ENCODE results near the gene GART.
"Not testable (repeated sequence)": the region's sequence is repeated elsewhere in the genome, so short reads cannot be mapped to it uniquely, and the experiment has no call there.

Gene GART

DNA sequence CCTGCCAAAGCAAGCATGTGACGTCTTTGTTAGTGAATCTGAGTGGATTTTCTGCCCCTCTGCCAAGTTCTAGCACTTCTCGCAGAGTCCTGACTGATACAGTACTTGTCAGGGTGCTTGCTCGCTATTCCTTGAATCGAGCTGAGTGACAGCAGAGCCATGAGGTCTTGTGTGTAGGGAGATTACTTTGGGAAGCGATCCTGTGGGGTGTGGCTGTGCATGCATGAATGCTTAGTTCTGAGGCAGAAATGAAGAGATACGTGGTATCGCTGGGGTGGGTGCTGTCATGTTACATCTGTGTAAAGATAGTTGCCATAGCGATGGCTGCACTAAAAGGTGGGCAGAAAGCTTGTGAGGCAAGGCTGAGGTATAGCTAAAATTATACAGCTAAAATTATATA, 31.1 kb downstream of the GART start:
- DNase-seq (ENCODE audit: low spot score in 2 of 2) (no peak), ATAC-seq (no peak)
- Mint-ChIP-seq H3K9me3 (no peaks in the 10 kb centered on the region), H3K27ac (no peak overlapping the region), H3K4me3 (no peak overlapping the region), H3K4me1 (peaks cover 7% of the 10 kb centered on the region), H3K36me3 (peaks cover 99% of the 10 kb centered on the region)

DNA sequence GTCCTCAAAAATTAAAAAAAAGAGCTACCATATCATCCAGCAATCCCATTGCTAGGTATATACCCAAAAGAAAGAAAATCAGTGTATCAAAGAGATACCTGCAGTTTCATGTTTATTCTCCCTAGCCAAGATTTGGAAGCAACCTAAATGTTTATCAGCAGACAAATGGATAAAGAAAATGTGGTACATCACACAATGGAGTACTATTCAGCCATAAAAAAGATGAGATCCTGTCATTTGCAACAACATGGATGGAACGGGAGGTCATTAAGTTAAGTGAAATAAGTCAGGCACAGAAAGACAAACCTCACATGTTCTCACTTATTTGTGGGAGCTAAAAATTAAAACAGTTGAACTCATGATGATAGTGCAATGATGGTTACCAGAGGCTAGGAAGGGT, 34.9 kb downstream of the GART start:
- H3K4me3 Mint-ChIP-seq; ATAC-seq; DNase-seq (ENCODE audit: low spot score in 2 of 2); H3K27ac Mint-ChIP-seq; H3K4me1 Mint-ChIP-seq; H3K9me3 Mint-ChIP-seq: not testable (repeated sequence)
- peaks cover 98% of the 10 kb centered on the region for H3K36me3 Mint-ChIP-seq

DNA sequence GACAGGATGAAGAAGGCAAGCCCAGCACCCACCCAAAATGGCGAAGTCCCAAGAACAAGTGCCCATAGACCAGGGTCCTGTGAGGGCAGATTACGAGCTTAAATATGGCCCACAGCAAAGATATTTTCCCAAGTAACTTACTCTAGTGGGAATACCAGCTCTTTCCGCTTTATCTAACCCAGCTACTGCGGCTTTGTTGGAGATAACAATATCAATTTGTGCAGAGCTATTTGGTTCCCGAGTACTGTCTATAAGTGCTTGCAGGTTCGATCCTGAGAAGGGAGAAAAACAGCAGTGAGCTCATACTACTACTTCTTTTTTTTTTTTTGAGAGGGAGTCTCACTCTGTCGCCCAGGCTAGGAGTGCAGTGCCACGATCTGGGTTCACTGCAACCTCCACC, 36.1 kb downstream of the GART start:
- peaks cover 88% of the 10 kb centered on the region for H3K36me3 Mint-ChIP-seq
- no peak for DNase-seq (ENCODE audit: low spot score in 2 of 2)
- H3K4me1 Mint-ChIP-seq, result no peaks in the 10 kb centered on the region
- ATAC-seq, result no peak
- no peak overlapping the region for H3K27ac Mint-ChIP-seq
- no peak overlapping the region for H3K4me3 Mint-ChIP-seq
- no peaks in the 10 kb centered on the region for H3K9me3 Mint-ChIP-seq

DNA sequence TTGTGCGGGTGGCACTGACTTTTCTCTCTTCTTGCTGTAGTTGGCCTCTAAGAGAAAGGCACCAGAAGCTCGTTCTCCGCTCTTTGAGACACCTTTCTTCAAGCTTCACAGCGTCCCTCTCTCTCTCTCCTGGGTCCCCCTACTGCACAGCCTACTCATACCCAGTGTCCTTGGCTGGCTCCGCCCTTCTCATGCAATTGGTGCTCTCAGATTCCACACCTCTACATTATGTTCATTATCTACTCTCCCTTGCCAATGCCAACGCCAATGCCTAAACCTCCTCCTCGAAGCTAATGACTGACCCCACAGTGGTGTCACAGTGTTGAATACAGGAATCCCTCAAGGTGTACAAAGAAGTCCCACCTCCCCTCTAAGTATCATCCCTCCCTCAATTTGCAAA, 45.6 kb downstream of the GART start:
- Mint-ChIP-seq H3K4me3 (no peak overlapping the region), H3K36me3 (peaks cover 1% of the 10 kb centered on the region), H3K9me3 (no peaks in the 10 kb centered on the region), H3K4me1 (peaks cover 8% of the 10 kb centered on the region), H3K27ac (no peak overlapping the region)
- no peak for ATAC-seq
- DNase-seq (ENCODE audit: low spot score in 2 of 2), result no peak

DNA sequence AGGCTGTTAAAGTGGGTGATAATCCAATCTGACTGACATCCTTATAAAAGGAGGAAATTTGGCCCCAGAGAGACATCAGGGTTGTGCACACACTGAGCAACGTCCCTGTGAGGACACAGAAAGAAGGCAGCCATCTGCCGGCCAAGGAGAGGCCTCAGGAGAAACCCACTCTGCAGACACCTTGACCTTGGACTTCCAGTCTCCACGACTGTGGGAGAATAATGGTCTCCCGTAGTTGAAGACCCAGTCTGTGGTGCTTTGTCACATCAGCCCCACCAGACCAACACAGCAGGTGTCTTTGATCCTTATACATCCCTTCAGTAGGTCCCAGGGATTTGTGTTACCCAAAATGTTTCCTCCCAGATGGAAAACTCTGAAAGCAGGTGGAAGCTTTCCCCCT, 46.2 kb downstream of the GART start:
- no peak for ATAC-seq
- Mint-ChIP-seq H3K36me3 (peaks cover 6% of the 10 kb centered on the region), H3K4me3 (no peak overlapping the region), H3K4me1 (peaks cover 9% of the 10 kb centered on the region), H3K9me3 (no peaks in the 10 kb centered on the region), H3K27ac (no peak overlapping the region)
- DNase-seq (ENCODE audit: low spot score in 2 of 2), result no peak

DNA sequence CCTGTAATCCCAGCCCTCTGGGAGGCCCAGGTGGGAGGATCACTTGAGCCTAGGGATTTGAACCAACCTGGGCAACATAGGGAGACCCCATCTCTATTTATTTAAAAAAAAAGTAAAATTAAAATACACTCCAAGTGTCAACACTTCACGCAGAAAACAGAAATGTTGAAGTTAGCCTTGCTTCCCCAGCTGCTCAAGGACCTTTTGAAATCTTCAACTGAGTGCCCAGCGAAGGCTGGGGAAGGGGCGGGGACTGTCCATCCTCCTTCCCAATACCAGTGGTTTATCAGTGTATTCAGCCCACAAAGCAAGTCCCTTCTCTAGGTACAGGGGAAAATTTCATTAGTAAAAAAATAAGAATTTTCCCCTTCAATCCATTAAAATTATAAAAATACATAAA, 48.2 kb downstream of the GART start:
- H3K4me1 Mint-ChIP-seq, result peaks cover 9% of the 10 kb centered on the region
- H3K4me3 Mint-ChIP-seq, result no peak overlapping the region

DNA sequence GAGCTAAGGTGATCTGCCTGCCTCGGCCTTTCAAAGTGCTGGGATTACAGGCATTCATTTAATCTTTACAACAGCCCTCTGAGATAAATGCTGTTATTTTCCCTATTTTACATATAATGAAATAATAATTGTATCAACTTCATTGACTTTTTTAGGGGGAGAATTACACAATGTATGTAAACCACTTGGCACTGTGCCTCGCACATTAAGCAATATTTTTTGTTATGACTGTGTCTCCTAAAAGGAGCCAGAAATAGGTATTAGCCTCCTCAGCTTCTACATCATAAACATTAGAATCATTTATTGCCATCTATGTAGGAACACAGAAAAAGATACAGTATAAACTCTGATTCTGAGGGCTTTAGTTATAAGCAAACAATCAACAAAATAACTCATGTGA, 49.3 kb downstream of the GART start:
- DNase-seq (ENCODE audit: low spot score in 2 of 2) (no peak), ATAC-seq (no peak)
- H3K4me1 Mint-ChIP-seq, result peaks cover 9% of the 10 kb centered on the region
- no peak overlapping the region for H3K27ac Mint-ChIP-seq
- peaks cover 6% of the 10 kb centered on the region for H3K36me3 Mint-ChIP-seq
- H3K9me3 Mint-ChIP-seq, result no peaks in the 10 kb centered on the region
- H3K4me3 Mint-ChIP-seq, result peak overlapping the region; percentile 73

More for the DNA sequence above, 48.2 kb downstream of the GART start:
- peaks cover 6% of the 10 kb centered on the region for H3K36me3 Mint-ChIP-seq
- DNase-seq (ENCODE audit: low spot score in 2 of 2), result no peak
- H3K9me3 Mint-ChIP-seq, result no peaks in the 10 kb centered on the region
- H3K27ac Mint-ChIP-seq, result no peak overlapping the region
- no peak for ATAC-seq

DNA sequence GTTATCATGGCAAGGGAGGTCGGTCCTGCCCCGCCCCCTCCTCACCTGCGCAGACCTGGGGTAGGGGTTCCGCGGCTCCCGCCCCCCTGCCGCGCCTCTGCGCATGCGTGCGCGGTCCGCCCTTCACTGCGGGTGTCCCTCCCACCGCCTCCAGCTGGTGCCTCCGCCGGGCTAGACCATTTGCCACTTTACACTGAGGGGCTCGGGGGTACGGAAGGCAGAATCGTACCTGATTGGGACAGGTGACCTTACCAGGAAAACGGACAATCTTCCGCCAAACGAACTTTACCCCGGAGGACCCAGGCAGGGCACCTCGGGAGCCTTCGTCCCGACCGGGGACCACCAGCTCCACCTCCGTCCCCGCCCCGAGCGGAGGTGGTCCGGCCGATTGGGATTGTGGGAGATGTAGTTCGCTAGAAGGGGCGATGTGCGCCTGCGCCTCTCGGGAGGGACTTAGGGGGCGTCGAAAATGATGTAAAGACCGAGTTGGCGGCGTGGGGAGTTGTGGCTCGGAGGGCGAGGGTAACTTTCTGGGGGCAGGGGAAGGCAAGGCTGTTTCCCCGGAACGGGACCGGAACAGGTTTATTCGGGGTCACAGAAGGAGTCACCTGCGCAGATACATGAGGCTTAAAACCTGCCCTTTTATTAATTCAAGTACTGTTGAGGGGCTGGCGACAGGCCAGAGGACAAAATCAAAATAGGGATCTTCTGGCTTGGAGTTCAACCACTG, 50.4 kb downstream of the GART start, which contains the start of gene DNAJC28:
Gene DNAJC28, minus strand, starts transcription at position 344 of the 730 bp plus-strand sequence. CDS start 2,323 bp downstream, outside the sequence.
- Mint-ChIP-seq H3K4me3 (peak within 1 kb of the TSS; percentile 73), H3K36me3 (peaks cover 6% of the 10 kb centered on the region), H3K4me1 (peaks cover 9% of the 10 kb centered on the region), H3K27ac (peak within 1 kb of the TSS; percentile 60), H3K9me3 (no peaks in the 10 kb centered on the region)
- peak; percentile 94 to 99 for DNase-seq (ENCODE audit: low spot score in 2 of 2)
- ATAC-seq, result peak; percentile 98

DNA sequence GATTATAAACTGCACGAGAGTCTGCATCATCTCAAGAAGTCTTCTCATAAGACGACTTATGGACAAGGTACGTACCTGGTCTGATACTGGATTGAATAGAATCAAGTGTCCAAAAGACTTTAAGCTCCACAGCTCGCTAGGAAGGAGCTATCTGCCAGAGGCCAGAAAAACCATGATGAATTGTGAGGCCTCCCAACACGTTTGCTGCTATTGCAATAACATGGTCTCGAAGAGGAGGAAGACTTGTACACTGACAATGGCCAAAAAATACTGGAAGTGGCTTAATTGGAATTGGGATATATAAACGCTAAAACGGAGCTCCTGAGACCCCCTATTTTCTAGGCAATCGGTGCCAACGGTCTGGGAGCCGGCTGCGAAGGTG, 50.9 kb downstream of the GART start:
- Mint-ChIP-seq H3K36me3 (peaks cover 6% of the 10 kb centered on the region), H3K4me1 (peaks cover 9% of the 10 kb centered on the region), H3K9me3 (no peaks in the 10 kb centered on the region), H3K4me3 (peak overlapping the region; percentile 73), H3K27ac (peak overlapping the region; percentile 60)
- DNase-seq (ENCODE audit: low spot score in 2 of 2), result no peak
- no peak for ATAC-seq

DNA sequence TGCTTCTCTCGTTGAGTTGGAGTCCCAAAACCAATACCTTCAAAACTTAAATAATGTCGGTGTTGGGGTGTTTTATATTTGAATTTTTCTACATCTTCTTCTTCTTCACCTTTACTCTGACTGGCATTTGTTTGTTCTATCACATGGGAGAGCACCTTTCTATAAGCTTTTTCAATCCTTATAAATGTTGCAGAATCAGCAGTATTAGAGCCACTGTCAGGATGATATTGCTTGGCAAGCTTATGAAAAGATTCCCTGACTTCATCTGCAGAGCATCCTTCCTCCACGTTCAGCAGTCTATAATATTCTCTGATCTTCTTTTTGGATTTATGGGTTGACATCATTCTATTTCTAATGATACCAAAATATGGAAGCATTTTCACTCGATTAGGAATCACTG, 53.0 kb downstream of the GART start:
- ATAC-seq (no peak), DNase-seq (ENCODE audit: low spot score in 2 of 2) (no peak)
- H3K4me3 Mint-ChIP-seq, result no peak overlapping the region

DNA sequence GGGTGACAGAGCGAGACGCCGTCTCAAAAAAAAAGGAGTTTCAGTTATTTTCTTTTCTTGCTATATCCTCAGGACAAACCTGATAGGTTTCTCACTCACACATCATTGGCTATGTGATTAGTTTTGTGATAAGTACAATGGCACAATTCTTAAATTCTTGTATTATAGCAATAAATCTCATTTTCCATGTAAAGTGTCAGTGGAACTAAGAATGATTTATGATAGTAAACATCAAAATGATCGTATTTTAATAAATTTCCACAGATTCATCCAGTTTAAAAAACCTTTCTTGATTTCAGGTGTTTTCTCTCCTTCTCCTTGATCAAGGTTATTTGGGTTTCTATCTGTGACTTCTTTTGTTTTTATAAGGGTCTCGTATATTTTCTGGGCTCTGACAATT, 53.9 kb downstream of the GART start:
- ATAC-seq (no peak), DNase-seq (ENCODE audit: low spot score in 2 of 2) (no peak)
- Mint-ChIP-seq H3K4me3 (no peak overlapping the region), H3K9me3 (no peaks in the 10 kb centered on the region), H3K27ac (no peak overlapping the region), H3K36me3 (peaks cover 6% of the 10 kb centered on the region), H3K4me1 (peaks cover 9% of the 10 kb centered on the region)

More for the DNA sequence above, 53.0 kb downstream of the GART start:
- Mint-ChIP-seq H3K36me3 (peaks cover 6% of the 10 kb centered on the region), H3K4me1 (peaks cover 9% of the 10 kb centered on the region), H3K9me3 (no peaks in the 10 kb centered on the region), H3K27ac (no peak overlapping the region)

DNA sequence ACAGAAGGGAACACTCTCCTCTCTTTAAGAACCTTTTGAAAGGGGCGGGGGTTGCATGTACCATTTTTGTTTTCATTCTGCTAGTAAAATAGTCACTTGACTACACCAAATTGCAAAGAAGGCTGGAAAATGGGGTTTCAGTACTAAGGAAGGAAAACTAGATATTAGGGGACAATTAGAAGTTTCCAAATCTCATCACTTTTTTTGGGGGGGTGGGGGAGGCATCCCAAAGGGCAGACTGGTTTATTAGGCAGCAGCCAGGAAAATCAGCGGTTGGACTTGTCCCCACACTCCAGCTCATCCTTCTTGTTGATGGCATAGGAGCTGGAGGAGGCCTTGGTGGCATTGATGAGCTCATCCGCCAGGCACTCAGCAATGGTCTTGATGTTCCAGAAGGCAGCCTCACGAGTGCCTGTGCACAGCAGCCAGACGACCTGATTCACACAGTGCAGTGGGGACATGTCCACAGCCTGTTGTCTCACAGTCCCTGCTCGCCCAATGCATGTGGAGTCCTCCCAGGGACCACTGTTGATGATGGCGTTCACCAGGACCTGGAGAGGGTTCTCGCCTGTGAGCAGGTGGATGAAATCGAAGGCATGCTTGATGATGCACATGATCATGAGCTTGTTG, 60.5 kb downstream of the GART start:
- H3K36me3 Mint-ChIP-seq, result no peaks in the 10 kb centered on the region
- ATAC-seq (no peak), DNase-seq (ENCODE audit: low spot score in 2 of 2) (no peak)
- peak overlapping the region; percentile 80 for H3K4me3 Mint-ChIP-seq
- H3K9me3 Mint-ChIP-seq, result no peaks in the 10 kb centered on the region
- H3K4me1 Mint-ChIP-seq, result peaks cover 16% of the 10 kb centered on the region
- H3K27ac Mint-ChIP-seq, result no peak overlapping the region

DNA sequence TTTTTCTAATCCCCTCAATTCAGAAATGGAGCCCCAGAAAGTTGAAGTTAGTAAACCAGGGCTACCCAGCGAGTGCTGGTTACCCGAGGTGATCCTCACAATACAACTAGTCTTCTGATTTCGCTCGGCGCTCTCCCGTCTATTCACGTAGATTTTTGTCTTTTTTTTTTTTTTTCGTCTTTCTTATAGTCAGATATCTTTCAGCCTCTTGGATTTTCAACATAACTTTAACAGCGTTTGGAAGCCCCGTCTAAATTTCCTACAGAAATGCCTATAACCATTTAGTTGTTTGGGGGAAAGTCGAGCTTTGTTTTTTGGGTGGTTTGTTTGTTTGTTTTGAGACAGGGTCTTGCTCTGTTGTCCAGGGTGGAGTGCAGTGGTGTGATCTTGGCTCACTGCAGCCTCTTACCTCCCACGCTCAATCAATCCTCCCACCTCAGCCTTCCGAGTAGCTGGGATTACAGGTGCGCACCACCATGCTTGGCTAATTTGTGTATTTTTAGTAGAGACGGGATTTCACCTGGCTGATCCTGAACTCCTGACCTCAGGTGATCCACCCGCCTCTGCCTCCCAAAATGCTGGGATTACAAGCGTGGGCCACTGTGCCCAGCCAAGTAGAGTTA, 61.3 kb downstream of the GART start:
- ATAC-seq (no peak), DNase-seq (ENCODE audit: low spot score in 2 of 2) (no peak)
- Mint-ChIP-seq H3K4me1 (peaks cover 16% of the 10 kb centered on the region), H3K27ac (peak overlapping the region; percentile 88), H3K36me3 (no peaks in the 10 kb centered on the region), H3K9me3 (no peaks in the 10 kb centered on the region), H3K4me3 (peak overlapping the region; percentile 80)

DNA sequence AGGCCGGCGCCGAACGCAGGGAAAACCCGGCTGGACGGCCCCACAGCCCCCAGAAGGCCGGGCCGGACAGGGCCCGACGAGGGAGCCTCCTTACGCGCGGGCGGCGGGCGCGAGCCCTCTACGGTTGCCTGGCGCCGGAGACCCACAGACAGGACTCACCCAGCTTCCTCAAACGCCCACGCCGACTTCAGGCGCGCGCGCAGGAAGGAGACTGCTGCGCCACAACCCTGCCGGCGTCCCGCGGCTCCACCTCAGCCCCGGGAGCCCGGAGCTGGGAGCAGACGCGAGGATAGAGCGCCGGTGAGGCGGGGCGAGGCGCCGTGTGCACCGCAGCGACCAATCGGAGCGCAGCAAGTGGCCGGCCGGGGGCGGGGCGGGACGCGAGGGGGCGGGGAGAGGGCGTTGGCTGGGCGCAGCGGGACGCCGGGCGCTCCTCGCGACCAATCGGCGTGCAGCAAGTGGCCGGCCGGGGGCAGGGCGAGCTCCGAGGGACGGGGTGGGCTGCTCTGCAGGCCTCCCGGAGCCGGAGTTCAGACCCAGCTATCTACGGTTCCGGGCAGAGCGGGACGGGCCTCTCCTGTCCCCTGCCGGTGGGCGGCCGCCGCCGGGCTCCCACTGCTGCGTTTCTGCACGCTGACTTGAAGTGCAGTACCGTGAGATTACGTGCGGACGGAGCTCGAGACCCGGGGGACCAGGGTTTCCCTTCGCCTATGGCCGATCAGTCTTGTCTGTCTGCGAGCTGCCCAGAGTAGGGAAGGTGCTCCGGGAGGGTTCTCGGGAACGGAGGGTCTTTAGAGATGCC, 62.0 kb downstream of the GART start, which contains the start of gene TMEM50B:
Gene TMEM50B, minus strand, starts transcription at position 296 of the 802 bp plus-strand sequence. CDS start 11,089 bp downstream, outside the sequence.
- ATAC-seq, result peak; percentile 97
- peaks cover 16% of the 10 kb centered on the region for H3K4me1 Mint-ChIP-seq
- peak within 1 kb of the TSS; percentile 80 for H3K4me3 Mint-ChIP-seq
- no peaks in the 10 kb centered on the region for H3K36me3 Mint-ChIP-seq
- peak; percentile 92 to 97 for DNase-seq (ENCODE audit: low spot score in 2 of 2)
- H3K9me3 Mint-ChIP-seq, result no peaks in the 10 kb centered on the region
- H3K27ac Mint-ChIP-seq, result peak within 1 kb of the TSS; percentile 88

Measured in stimulated activated effector memory CD8-positive, alpha-beta T cell treated with anti-CD3 and anti-CD28 coated beads, Interleukin-12 subunit alpha, Interleukin-12 subunit beta, amount 100 ng/mL, for 72 hours (primary cell).